ENCODE data around the gene ZNF19. TPM values are rescaled to one million over a fixed set of nuclear protein-coding genes. Genes with fewer than 3 reads are reported as not detected.

ZNF19 gene
- total and polyA plus RNA-seq, 2 donors (not counting 3 experiments of a cell fraction or from before 2014, with no cell fraction given), result 0.98 to 2.6 TPM

DNA sequence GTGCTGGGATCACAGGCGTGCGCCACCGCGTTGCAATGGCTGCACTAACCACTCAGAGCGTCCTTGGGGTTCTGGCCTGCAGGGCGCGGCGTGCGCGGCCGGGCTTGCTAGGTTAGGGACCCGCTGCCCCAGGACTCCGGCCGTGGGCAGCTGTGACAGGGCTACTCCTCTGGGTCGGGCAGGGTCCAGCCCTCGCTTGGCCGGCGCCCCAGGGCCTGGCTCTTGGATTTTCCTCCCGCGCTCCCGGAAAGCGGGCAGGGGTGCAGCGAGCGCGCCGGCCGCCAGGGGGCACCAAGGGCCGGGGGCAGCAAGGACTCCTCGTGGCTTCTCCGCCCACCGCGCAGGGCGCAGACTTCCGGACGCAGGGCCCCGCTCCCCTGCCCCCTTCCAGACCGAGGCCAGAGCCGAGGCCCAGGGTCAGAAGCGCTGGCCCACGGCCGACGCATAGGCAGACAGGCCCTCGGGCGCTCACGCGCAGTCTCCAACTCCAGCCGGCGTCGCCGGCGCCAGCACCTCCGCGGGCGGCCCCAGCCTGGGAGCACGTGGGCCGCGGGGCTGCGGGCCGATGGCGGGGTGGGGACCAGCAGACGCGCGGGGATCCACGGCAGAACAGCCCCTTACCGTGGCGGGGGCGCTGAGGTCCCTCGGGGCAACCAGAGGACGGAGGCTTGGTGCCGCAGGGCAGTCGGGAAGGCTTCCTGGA, 47.6 kb downstream of the ZNF19 start:
- H3K9me3 ChIP-seq (replicated peaks; ENCODE audit: control insufficient read depth, insufficient read depth, low read length), result no peaks in the 10 kb centered on the region
- TF ChIP-seq, protein P1, sequence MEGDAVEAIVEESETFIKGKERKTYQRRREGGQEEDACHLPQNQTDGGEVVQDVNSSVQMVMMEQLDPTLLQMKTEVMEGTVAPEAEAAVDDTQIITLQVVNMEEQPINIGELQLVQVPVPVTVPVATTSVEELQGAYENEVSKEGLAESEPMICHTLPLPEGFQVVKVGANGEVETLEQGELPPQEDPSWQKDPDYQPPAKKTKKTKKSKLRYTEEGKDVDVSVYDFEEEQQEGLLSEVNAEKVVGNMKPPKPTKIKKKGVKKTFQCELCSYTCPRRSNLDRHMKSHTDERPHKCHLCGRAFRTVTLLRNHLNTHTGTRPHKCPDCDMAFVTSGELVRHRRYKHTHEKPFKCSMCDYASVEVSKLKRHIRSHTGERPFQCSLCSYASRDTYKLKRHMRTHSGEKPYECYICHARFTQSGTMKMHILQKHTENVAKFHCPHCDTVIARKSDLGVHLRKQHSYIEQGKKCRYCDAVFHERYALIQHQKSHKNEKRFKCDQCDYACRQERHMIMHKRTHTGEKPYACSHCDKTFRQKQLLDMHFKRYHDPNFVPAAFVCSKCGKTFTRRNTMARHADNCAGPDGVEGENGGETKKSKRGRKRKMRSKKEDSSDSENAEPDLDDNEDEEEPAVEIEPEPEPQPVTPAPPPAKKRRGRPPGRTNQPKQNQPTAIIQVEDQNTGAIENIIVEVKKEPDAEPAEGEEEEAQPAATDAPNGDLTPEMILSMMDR (IDR thresholded peaks at IDR 0.05; ENCODE audit: extremely low read depth in 1 of 2, insufficient read depth in 1 of 2, low read depth in 1 of 2, low read length in 2 of 2), result peak; percentile 50 to 57
- TF ChIP-seq GATA2 (IDR thresholded peaks at IDR 0.05; ENCODE audit: insufficient read depth, insufficient read length, low read depth, low read length) (no peak), POLR2AphosphoS5 (IDR thresholded peaks at IDR 0.05; ENCODE audit: insufficient read depth, low read depth, low read length) (no peak)
- ChIA-PET POLR2A (no interaction called here), CTCF (no interaction called here)
- FAIRE-seq (no peak), DNase-seq (ENCODE audit: low read depth, low spot score) (no peak)
- no peaks in the 10 kb centered on the region for H3K79me2 ChIP-seq (ENCODE audit: control insufficient read depth, insufficient read depth, low read length)
- H3K4me3 ChIP-seq (replicated peaks in 1 of 3; ENCODE audit: insufficient read depth in 1 of 3, low read depth in 1 of 3, low read length in 3 of 3), result no peak overlapping the region
- H3K9me1 ChIP-seq (replicated peaks; ENCODE audit: control insufficient read depth, extremely low read depth, insufficient read depth, low read length), result no peaks in the 10 kb centered on the region
- no peaks in the 10 kb centered on the region for H3K27me3 ChIP-seq (ENCODE audit: control insufficient read depth in 2 of 2, insufficient read depth in 2 of 2, low read length in 2 of 2)
- no peaks in the 10 kb centered on the region for H3K36me3 ChIP-seq (ENCODE audit: control insufficient read depth in 2 of 2, extremely low read depth in 1 of 2, insufficient read depth in 2 of 2, low read length in 2 of 2)
- no peaks in the 10 kb centered on the region for H3K4me1 ChIP-seq (ENCODE audit: control insufficient read depth, extremely low read depth, insufficient read depth, low read length)
- intact Hi-C loops (cut with micrococcal nuclease), result loop anchor here (1.0 kb wide), 1 partner anchor 58 kb away; no protein-coding TSS in a partner anchor
- H3K4me2 ChIP-seq (ENCODE audit: insufficient read depth, low read length), result no peak overlapping the region
- H3K27ac ChIP-seq (ENCODE audit: insufficient read depth, low read depth, low read length), result no peak overlapping the region
- no TSS peak for BruUV-seq (replicated peaks)
- dilution Hi-C loops (cut with MboI; ENCODE audit: extremely low pct_ligation_motif_present, low sequenced_read_pairs), result no loop called here
- no peaks in the 10 kb centered on the region for H4K20me1 ChIP-seq (replicated peaks; ENCODE audit: control insufficient read depth, extremely low read depth, insufficient read depth, low read length)
- H2AFZ ChIP-seq (ENCODE audit: low read depth, low read length), result no peak overlapping the region
- H3K9ac ChIP-seq (replicated peaks; ENCODE audit: extremely low read depth, insufficient read depth, low read length), result no peak overlapping the region

All from endothelial cell of umbilical vein (primary cell).